OCI-LY1 (cell line): ENCODE data around the gene LRRTM3.

Experiments used
- EZH2 ChIP-seq: fragments of 200-600 bp; sonication (generic), shearing (Covaris generic); IDR thresholded peaks from 2 replicates; pipeline ENCODE4 v1.8.0; 2017; ENCODE audit warnings: borderline replicate concordance, mixed run types, mild to moderate bottlenecking, antibody characterized with exemption, low read length, moderate library complexity, mixed read lengths
- TF ChIP-seq, protein P1 (sequence below): fragments of 200-600 bp; sonication (generic), shearing (Covaris generic); IDR thresholded peaks from 2 replicates; pipeline ENCODE4 v1.5.1; 2017; ENCODE audit warnings: mild to moderate bottlenecking, antibody characterized with exemption, low read length, moderate library complexity, mixed read lengths

DNA sequence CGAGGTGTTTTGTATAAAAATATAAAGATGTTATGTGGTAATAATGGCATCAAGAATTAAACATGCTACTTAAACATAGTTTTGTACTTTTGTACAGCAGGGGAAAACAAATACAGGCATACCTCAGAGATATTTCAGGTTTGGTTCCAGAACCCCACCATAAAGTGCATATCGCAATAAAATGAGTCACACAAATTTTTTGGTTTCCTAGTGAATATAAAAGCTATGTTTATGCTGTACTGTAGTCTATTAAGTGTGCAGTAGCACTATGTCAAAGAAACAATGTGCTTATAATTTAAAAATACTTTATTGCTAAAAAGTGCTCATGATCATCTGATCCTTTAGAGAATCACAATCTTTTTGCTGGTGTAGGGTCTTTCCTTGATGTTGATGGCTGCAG is 17.8 kb downstream of the LRRTM3 start:
- TF ChIP-seq, protein P1, sequence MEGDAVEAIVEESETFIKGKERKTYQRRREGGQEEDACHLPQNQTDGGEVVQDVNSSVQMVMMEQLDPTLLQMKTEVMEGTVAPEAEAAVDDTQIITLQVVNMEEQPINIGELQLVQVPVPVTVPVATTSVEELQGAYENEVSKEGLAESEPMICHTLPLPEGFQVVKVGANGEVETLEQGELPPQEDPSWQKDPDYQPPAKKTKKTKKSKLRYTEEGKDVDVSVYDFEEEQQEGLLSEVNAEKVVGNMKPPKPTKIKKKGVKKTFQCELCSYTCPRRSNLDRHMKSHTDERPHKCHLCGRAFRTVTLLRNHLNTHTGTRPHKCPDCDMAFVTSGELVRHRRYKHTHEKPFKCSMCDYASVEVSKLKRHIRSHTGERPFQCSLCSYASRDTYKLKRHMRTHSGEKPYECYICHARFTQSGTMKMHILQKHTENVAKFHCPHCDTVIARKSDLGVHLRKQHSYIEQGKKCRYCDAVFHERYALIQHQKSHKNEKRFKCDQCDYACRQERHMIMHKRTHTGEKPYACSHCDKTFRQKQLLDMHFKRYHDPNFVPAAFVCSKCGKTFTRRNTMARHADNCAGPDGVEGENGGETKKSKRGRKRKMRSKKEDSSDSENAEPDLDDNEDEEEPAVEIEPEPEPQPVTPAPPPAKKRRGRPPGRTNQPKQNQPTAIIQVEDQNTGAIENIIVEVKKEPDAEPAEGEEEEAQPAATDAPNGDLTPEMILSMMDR = no peak
- no peak for TF ChIP-seq EZH2
